ENCODE data around the gene EQTN.

GRCh38 chr9:27304521-27304920 is 7.6 kb upstream of the EQTN start:
- TF ChIP-seq CTCF (IDR thresholded peaks at IDR 0.05) = no peak
- TF ChIP-seq POLR2A (IDR thresholded peaks at IDR 0.05) = no peak

All from ovary (tissue), 3 donors.